NCI-H82 treated with DMSO at 0.1 percent for 48 hours (cell line): ENCODE results near the gene CCDC194.

Source experiments
- DNase-seq: peaks from one replicate; lab custom pipeline; 2025; ENCODE audit not compliant: unreplicated experiment; lab: John Stamatoyannopoulos, UW

The CCDC194 gene

DNA sequence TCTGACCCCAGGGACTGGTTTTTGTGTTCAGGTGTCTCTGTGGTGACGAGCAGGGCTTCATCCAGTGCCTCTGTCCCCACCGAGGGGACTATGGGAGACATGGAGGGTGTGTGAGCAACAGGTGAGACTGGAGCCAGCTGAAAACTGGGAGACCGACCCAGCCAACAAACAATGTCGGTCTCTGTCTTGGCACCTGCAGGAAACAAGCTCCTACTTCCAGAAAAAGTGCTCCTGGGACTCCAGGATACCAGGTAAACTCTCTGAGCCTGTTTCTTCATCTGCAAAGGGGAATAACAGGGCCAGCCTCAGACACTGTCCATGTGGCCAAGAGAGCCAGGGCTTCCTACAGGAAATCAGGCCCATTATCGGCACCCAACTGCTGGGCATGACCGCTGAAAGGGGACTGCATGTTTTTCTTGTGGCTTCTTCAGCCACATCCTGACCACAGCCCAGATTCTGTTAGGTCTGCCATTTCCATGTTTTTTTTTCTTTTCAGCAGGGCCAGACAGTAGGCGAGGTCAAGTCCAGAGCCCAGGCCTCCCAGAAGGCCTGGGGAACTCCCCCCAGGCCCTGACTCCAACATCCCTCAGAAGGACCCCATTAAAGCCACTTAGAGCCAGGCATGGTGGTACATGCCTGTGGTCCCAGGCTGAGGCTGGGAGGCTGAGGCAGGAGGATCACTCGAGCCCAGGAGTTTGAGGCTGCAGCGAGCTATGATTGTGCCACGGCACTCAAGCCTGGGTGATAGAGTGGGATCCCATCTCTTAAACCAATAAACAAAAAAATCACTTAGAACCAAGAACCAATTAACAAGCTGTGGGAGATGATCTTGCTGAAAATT, 12.3 kb upstream of the CCDC194 start:
- DNase-seq = no peak

DNA sequence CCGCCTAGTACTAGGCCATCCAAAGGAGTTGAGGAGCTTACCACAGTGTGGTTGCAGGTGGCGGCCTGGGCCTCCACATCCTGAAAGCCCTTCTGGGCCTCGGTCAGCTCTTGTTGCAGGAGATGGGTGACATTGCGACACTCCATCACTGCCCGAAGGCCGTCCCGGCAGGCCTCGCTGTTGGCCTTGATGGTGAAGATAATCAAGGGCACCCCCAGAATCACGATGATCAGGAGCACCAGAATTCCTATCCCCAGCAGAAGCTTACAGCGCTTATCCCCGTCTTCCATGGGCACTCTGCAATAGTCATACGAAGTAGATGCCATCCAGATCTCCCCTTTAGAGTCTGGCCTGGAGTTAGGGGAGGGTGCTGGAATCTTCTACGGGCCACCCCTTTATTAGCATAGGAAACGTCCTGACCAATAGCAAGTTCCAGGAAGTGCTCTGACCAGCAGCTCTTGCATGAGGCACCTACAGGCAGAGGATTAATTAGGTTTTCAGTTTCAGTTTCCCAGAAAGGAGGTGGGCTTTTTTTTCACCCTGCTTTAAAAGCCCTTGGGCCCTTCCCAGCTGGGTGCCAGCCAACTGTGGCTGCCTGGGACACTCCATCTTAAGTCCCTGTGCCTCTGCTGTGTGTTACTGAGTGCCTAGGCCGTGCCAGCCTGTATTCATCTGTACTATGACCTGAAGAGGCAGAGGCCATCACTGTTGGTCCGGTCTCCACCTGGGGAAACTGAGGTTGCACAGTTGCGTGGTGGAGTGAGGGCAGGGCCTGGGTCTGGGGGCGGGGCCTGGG, 11.5 kb upstream of the CCDC194 start, which contains the start of gene BST2:
TSS of gene BST2 (minus strand) at position 381 of the 796 bp plus-strand sequence. CDS start at position 326, 55 bp downstream.
- peak; percentile 28 for DNase-seq

- DNase-seq = no peak
These were observed 10.7 kb upstream of the CCDC194 start for GRCh38 chr19:17404621-17405249.

DNA sequence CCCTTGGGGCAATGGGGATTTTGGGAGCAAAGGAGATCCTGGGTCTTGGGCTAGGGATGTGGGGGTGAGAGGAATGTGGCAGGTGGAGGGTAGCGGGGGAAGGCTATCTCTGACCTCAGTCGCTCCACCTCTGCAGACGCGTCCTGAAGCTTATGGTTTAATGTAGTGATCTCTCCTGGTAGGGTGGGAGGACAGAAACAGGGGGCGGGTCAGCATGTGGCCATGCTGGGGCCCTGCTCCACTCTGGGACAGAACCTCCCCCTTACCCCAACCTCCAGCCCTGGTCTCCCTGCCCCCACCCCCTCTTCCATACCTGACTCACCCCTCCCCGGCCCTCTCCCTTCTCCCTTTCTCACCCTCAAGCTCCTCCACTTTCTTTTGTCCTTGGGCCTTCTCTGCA, 10.0 kb upstream of the CCDC194 start:
- no peak for DNase-seq

- DNase-seq = peak; percentile 81
These were observed 9.2 kb upstream of the CCDC194 start for GRCh38 chr19:17402982-17403855.

GRCh38 chr19:17401628-17402027, 7.6 kb upstream of the CCDC194 start:
- no peak for DNase-seq

- DNase-seq = no peak
These were observed 5.0 kb upstream of the CCDC194 start for GRCh38 chr19:17398902-17399527.

DNA sequence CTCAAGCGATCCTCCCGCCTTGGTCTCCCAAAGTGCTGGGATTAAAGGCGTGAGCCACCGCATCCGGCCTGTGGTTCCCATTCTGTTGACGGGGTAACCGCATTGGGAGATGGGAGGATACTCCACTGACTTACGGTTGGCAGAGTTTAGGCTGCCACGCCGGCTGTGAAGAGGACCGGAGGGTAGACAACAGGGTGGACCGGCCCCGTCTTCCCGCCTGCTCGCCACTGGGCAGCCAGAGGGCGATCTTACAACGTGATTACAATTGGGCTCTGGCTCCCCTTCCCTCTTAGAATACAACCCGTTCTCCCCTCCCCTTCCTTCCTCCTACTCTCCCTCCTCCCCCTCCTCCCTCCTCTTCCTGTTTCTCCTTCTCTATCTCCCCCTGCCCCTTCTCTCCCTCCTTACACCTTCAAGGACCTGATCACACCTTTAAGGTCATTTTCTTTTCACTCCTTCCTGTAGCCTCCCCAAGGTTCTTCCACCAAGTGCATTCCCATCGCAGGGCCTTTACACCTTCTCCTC, 957 bp upstream of the CCDC194 start:
- peak; percentile 91 for DNase-seq

DNA sequence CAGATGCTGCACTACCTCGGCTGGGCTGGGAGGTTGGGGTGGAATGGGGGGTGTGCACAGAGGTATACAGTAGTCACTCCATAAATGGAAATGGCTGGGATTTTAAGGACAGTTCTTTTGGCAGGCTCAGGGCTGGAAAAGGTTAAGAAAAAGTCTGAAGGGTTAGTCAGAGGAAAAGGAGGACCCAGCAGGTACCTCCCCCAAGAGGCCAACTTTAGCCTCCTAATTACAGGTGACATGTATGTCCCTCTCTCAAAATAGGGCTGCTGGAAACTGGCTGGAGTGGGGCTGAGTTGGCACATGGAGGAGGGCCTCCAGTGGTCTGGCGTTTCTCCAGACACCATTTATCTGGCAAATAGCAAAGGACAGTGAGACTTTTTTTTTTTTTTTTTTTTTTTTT, 994 bp downstream of the CCDC194 start:
- no peak for DNase-seq

DNA sequence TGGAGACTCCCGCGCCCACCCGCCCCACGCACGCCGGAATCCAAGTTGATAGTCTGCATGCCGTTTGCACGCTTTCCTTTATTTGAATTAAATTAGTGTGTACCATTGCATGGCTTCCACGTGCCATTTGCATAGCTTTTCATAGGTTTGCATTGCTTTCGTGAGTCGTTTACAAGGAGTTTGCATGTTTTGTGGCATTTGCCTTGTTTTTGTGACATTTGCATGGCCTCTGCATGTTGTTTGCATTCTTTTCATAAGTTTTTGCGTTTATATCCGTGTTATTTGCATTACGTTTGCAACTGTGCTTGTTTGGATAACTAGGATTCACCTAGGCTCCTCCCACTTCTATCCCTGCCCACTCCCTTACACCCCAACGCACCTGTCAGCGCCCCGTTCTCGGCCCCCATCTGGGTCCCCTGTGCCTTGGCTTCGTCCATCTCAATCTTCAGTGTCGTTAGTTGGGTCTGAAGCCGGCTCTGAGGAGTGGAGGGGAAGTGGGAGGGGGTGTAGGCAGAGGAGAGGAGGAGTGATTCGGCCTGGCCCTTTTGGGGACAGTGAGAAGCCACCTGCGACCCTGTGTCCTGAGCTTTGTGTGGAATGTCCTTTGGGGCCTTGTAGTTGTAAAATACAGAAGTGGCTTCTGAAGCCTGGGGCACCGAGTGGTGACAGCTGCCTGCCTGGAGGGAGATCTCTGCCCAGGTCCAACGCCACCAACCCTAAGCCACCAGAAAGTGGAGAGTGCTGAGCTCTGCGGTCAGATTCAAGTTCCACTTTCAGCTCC, 2.4 kb downstream of the CCDC194 start:
- DNase-seq = no peak

GRCh38 chr19:17390665-17391370, 3.2 kb downstream of the CCDC194 start:
- peak; percentile 94 for DNase-seq

DNA sequence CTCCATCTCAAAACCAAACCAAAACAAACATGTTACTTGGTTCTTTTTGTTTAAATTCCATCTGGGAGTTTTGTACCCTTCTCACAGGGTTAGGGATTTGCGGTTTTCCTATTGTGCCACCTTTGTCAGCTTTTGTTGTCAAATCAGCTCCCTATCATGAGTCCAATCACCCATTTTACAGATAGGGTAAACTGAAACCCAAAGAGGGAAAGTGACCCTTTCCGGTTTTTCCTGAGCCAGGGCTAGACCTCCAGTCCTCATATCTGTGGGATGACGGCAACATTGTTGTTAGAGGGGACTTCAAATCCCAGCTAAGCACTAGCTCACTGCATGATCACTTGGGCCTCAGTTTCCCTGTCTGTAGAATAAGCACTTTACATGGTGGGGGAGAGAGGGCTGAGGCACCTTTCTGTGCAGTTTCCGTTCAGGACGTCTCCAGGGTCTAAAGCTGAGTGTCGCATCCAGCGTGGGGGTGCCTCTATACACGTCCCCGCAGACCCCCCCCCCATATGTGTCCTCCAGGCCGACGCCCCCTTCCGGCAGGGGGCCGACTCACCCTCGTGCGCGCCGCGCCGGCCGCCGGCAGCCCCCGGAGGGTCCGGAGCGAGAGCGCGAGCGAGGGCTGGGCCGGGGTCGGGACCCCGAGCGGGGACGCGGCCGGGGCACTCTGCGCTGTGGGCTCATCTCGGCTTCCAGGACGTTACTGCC, 3.9 kb downstream of the CCDC194 start:
- DNase-seq = no peak

- DNase-seq = no peak
These were observed 4.7 kb downstream of the CCDC194 start for GRCh38 chr19:17389288-17389687.

DNA sequence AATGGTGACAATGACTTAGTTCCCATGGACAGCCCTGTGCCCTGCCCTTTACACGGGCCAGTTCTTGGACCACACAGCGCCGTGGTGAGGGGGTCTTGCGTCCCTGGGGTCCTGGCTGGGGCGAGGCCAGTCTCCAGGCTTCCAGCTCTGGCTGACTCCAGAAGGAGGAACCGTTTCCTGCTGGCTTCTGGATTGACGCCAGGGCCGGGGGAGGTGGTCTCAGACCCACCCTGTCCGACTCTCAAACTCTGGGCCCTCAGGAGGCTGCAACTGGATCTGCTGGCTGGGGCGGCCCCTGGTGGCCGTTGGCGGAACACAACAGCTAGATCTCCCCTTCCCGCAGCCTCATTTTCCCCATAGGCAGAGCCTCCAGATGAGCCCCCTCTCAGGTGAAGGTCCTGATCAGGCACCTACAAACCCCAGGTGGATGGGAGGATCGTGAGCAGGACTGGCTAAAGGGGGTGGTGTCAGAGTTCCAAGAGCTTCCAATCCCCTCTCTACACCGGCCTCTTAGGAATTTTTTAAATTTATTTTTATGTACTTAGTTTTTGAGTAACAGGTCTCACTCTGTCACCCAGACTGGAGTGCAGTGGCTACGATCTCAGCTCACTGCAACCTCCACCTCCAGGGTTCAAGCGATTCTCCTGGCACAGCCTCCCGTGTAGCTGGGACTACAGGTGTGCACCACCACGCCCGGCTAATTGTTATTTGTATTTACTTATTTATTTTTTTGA, 8.0 kb downstream of the CCDC194 start:
- DNase-seq = peak; percentile 21

DNA sequence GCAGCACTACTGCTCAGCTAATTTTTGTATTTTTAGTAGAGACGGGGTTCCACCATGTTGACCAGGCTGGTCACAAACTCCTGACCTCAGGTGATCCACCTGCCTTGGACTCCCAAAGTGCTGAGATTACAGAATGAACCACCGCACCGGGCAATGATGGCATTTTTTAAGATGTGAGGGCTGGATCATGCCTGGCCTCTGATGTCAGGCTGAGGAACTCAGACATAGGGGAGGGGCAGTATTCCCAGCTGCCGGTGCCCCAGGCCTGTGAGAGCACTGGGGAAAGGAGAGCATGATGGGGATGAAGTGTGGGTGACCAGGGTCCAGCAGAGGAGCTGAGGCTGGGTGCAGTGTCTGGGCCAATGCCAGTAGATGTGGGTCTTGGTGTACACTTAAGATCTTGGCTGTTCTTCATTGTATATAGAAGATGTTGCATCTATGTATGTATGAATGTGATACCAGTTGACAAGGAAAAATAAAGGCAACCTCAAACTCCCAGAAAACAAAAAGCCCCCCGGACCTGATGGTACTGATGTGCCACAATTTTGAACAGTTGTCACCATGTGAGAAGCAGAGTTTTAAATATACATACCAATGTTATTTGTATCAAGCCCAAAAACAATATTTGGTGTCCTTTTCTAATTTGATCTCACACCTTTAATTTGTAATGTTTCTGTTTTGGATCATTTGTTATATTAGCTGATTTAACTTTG, 13.4 kb downstream of the CCDC194 start:
- DNase-seq = no peak

DNA sequence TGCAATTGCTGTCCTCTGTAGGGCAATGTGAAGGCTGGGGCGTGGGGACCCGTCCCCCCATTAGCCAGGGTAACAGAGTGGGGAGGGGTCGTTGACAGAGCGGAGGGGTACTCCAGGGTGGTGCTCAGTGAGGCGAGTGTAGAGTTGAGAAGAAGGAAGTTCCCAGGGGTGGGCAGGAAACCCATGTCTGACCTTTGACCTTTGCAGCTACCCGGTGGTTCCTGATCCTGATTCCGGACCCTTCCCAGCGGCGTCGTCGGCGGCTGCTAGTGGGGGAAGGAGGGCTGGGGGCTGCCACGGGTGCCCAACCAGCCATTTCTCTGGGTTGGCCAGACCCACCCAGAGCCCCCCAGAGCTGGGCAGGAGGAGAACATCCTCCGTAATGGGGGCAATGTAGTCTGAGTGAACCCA, 14.8 kb downstream of the CCDC194 start:
- no peak for DNase-seq

GRCh38 chr19:17378271-17378670, 15.7 kb downstream of the CCDC194 start:
- no peak for DNase-seq
